ENCODE data around the gene ACOX3.
"Not testable (repeated sequence)": the region's sequence is repeated elsewhere in the genome, so short reads cannot be mapped to it uniquely, and the experiment has no call there.

Gene ACOX3

GRCh38 chr4:8431553-8431952 is 9.0 kb downstream of the ACOX3 start:
- no peak for DNase-seq

GRCh38 chr4:8428288-8429097 is 12.0 kb downstream of the ACOX3 start:
- peak; percentile 86 for DNase-seq

DNA sequence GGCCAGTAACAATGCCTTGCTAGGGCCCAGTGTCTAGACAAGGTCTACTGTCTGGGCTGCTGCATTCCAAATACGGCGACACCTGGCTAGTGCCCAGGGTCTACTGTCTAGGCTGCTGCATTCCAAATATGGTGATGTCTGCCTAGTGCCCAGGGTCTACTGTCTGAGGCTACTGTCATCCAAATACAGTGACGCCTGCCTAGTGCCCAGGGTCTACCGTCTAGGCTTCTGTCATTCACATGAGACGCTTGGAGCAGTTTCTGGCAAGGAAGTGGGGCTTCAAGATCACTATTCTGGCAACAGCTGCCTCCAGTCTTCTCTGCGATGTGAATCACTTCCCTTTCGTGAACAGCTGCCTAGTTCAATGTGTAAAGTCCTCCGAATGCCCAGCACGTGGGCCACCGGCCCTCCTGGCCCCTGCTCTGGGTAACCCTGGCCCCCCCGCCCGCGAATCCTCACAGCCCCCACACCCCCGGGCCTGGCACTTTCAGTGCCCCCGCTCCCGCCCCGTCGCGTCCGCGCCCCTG is 12.7 kb downstream of the ACOX3 start:
- DNase-seq, result peak; percentile 26

GRCh38 chr4:8427262-8427661 is 13.3 kb downstream of the ACOX3 start:
- no peak for DNase-seq

DNA sequence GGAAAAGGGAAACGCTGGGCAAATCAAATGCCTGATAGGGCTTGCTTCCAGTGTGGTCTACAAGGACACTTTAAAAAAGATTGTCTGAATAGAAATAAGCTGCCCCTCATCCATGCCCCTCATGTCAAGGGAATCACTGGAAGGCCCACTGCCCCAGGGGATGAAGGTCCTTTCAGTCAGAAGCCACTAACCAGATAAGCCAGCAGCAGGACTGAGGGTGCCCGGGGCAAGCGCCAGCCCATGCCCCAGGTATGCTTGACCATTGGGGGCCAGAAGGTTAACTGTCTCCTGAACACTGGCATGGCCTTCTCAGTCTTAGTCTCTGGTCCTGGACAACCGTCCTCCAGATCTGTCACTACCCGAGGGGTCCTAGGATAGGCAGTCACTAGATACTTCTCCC is 17.7 kb downstream of the ACOX3 start:
- DNase-seq, result no peak

DNA sequence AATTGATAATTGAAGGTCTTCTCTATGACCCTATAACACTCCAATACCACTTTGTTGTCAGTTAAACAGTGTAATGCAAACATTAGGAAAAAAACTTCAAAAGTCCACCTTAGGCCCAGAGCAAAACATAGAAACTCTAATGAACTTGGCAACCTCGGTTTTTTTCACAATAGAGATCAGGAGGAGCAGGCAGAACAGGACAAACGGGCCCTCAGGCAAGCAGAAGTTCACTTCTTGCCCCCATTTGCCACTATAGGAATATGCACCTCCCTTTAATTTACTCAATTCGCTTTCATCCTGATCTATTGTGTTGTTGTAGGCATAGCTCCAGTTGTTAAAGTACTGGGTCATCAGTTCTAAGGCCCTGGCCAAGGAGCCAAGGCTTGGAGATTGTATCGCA is 18.2 kb downstream of the ACOX3 start:
- DNase-seq, result no peak

GRCh38 chr4:8420151-8420550 is 20.4 kb downstream of the ACOX3 start:
- not testable (repeated sequence) for DNase-seq

DNA sequence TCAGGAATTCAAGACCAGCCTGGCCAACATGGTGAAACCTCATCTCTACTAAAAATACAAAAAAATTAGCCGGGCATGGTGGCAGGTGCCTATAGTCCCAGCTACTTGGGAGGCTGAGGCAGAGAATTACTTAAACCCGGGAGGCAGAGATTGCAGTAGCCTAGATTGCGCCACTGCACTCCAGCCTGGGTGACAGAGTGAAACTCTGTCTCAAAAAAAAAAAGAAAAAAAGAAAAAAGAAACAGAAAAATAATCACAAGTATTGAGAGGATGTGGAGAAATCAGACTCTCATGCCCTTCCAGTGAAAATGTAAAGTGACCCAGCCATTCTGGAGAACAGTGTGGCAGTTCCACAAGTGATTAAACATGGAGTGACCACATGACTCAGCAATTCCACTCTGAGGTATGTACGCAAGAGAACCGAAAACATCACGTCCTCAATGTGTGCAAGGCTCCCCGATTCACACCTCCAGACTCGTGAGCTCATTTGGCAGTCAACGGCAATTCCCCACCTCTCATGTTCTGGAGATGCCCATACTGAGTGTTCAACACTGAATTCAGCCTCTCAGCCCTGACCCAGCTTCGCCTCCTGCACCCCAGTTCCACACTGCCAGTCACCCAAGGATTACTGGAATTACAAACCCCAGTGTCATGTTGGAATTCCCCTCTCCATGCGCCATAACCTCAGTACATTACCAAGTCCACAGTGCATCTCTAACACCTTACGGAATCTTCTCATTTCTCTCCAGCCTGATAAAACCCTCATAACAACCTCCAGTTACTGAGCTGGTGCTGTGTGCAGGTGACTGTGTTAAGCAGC is 21.1 kb downstream of the ACOX3 start:
- peak; percentile 52 for DNase-seq

DNA sequence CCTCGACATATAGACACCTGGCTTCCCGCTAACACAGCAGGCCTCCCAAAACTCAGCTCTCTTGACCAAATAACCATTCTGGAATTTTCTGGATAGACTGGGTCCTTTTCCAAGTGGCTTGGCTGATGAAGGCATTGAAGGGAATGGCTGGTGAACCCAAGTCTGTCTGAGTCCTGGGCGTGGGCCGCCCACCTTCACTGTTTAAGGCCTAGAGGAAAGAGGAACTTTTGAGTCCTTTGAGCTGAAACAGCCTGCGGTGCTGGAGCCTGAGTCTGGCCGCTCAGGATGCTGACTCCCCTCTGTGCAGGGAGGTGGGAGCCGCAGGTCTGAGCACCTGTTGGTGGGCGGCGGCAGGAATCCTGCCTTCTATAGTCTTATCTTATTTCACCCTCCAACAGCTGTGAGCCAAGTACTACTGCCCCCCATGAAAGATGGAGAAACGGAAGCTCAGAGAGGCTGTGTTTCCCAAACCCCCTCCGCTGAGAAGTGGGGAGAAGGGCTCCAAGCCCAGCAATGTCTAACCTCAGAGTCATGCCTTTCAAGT is 23.4 kb downstream of the ACOX3 start:
- DNase-seq, result no peak

DNA sequence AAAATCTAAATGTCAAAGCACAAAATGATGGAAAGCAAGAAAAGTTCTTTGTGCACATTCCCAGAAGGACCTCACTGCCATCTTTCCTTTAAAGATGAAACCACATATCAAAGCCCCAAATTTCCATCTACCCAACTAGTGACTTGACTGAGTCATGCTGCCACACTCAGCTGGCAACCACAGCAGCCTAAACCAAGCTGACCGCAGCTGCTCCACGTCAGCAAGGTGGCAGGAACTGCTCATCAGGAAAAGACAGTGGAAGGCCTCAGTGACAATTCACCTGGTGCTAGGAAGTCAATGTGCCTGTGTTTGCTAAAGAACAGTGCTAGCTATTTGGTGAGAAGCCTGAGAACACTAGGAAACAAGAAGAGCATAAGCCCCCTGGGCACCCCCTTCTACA is 26.1 kb downstream of the ACOX3 start:
- DNase-seq, result no peak

GRCh38 chr4:8412288-8412687 is 28.2 kb downstream of the ACOX3 start:
- DNase-seq, result no peak

GRCh38 chr4:8411351-8412180 is 29.0 kb downstream of the ACOX3 start:
- DNase-seq, result no peak

- peak; percentile 60 for DNase-seq
Observed at GRCh38 chr4:8410641-8411271, 29.8 kb downstream of the ACOX3 start.

GRCh38 chr4:8410066-8410625 is 30.4 kb downstream of the ACOX3 start:
- DNase-seq, result no peak

DNA sequence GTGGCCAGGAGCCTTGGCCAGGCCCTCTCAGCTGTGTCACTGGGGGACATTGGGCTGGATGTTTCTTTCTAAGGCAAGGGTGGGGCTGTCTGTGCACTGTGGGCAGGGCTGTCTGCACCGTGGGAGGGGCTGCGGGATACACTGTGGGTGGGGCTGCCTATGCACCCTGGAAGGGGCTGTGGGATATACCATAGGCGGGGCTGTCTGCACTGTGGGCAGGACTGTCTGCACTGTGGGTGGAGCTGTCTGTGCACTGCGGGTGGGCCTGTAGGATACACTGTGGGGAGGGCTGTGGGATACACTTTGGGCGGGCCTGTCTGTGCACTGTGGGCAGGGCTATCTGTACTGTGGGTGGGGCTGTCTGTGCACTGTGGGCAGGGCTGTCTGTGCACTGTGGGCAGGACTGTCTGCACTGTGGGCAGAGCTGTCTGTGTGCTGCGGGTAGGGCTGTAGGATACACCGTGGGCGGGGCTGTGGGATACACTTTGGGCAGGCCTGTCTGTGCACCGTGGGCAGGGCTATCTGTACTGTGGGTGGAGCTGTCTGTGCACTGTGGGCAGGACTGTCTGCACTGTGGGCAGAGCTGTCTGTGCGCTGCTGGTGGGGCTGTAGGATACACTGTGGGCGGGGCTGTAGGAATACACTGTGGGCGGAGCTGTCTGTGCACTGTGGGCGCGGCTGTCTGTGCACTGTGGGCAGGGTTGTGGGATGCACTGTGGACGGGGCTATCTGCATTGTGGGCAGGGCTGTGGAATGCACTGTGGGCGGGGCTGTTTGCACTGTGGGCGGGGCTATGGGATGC is 31.1 kb downstream of the ACOX3 start:
- DNase-seq, result peak; percentile 14

- no peak for DNase-seq
Observed at GRCh38 chr4:8407756-8408155, 32.8 kb downstream of the ACOX3 start.

DNA sequence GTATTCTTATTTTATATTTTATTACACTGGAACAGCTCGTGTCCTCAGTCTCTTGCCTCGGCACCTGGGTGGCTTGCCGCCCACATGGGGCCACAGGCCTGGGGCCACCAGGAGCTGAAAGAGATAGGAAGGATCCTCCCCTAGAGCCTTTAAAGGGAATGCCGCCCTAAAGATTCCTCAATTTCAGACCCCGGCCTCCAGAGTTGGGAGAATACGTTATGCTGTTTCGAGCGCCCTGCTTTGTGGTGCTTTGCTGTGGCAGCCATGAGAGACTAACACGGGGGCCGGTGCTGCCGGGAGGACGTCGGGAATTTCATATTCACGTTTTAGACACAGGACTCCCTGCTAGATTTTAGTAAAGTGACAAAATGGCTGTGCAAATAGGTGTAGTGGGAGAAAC is 33.2 kb downstream of the ACOX3 start:
- no peak for DNase-seq

DNA sequence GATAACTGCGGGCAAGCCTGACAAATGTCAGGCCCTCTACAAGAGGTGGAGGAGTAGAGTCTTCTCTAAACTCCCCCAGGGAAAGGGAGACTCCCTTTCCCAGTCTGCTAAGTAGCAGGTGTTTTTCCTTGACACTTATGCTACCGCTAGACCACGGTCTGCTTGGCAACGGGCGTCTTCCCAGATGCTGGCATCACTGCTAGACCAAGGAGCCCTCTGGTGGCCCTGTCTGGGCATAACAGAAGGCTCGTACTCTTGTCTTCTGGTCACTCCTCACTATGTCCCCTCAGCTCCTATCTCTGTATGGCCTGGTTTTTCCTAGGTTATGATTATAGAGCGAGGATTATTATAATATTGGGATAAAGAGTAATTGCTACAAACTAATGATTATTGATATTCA is 33.6 kb downstream of the ACOX3 start:
- DNase-seq, result not testable (repeated sequence)

DNA sequence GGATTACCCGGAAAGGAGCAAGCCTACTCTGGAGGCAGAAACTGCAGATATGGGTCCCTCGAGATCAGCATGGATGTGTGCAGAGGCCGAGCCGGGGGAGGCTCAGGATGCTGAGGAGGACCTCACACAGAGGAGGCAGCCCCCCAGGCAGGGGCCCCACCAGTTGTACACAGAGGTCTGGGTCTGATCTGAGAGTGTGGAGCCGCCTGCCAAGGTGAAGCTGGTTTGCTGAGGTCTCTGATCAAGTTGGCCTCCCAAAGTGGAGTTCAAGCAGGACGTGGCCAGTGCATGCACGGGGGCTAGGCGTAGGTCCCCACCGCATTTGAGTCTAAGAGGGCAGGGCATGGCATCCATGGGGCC is 35.0 kb downstream of the ACOX3 start:
- no peak for DNase-seq

- no peak for DNase-seq
Observed at GRCh38 chr4:8404791-8405515, 35.6 kb downstream of the ACOX3 start.

All from EL (cell line).